Midbrain (tissue), 1 donor: ENCODE results near the gene RHBDL1.

Experiments used
- DNase-seq: peaks from one replicate; lab custom pipeline; 2025; lab: John Stamatoyannopoulos, UW

Gene RHBDL1

GRCh38 chr16:637081-638018, 38.1 kb upstream of the RHBDL1 start:
- peak; percentile 95 for DNase-seq

GRCh38 chr16:638034-638543, 37.4 kb upstream of the RHBDL1 start:
- DNase-seq, result no peak

- no peak for DNase-seq
Measured at GRCh38 chr16:638836-639235, 36.6 kb upstream of the RHBDL1 start.

GRCh38 chr16:640614-641013, 34.9 kb upstream of the RHBDL1 start:
- DNase-seq, result no peak

- DNase-seq, result peak; percentile 87
Measured at GRCh38 chr16:641326-642188, 33.9 kb upstream of the RHBDL1 start, which contains the start of gene MCRIP2. Gene MCRIP2, plus strand, starts transcription at chr16:641828. Its CDS starts 164 bp downstream, at chr16:641992.

GRCh38 chr16:642189-643049, 33.1 kb upstream of the RHBDL1 start:
- peak; percentile 39 for DNase-seq

- DNase-seq, result no peak
Measured at GRCh38 chr16:643050-643368, 32.5 kb upstream of the RHBDL1 start.

- DNase-seq, result no peak
Measured at GRCh38 chr16:644556-644955, 30.9 kb upstream of the RHBDL1 start.

- no peak for DNase-seq
Measured at GRCh38 chr16:645852-646678, 29.4 kb upstream of the RHBDL1 start.

GRCh38 chr16:646679-647172, 28.7 kb upstream of the RHBDL1 start:
- DNase-seq, result no peak

GRCh38 chr16:647173-647902, 28.1 kb upstream of the RHBDL1 start:
- no peak for DNase-seq

GRCh38 chr16:648071-648780, 27.2 kb upstream of the RHBDL1 start:
- DNase-seq, result no peak

GRCh38 chr16:648781-649589, 26.5 kb upstream of the RHBDL1 start, which contains the start of gene WDR90:
Gene WDR90, plus strand, starts transcription at chr16:649365. Its CDS starts 52 bp downstream, at chr16:649417.
- DNase-seq, result peak; percentile 97

GRCh38 chr16:649631-650030, 25.8 kb upstream of the RHBDL1 start:
- DNase-seq, result no peak

GRCh38 chr16:651844-652243, 23.6 kb upstream of the RHBDL1 start:
- DNase-seq, result no peak

GRCh38 chr16:652454-653305, 22.8 kb upstream of the RHBDL1 start:
- DNase-seq, result no peak

- DNase-seq, result no peak
Measured at GRCh38 chr16:654034-654433, 21.4 kb upstream of the RHBDL1 start.
